Vagina (tissue), 2 donors: ENCODE data around the gene GPRC5C. TPM values are rescaled to one million over a fixed set of nuclear protein-coding genes. Genes with fewer than 3 reads are reported as not detected.

Experiments used
- DNase-seq, 2 donors: peaks; one replicate each; pipeline ENCODE4 v3.0.0-alpha.2; 2017; ENCODE audit errors: extremely low spot score in 2 of 2
- H3K27ac ChIP-seq: fragments of 200-600 bp; sonication (generic); one replicate; pipeline ENCODE4 v1.5.1; 2019
- H3K27me3 ChIP-seq: fragments of 200-600 bp; sonication (generic); one replicate; pipeline ENCODE4 v1.5.1; 2019
- H3K36me3 ChIP-seq, 2 donors: fragments of 200-600 bp; sonication (generic); one replicate each; pipeline ENCODE4 v1.5.1; 2017 to 2019
- H3K4me1 ChIP-seq: fragments of 200-600 bp; sonication (generic); one replicate; pipeline ENCODE4 v1.5.1; 2019
- H3K4me3 ChIP-seq, 2 donors: fragments of 200-600 bp; sonication (generic); 1 replicate in 1 of 2; 2 replicates in 1 of 2; pipeline ENCODE4 v1.5.1; 2016 to 2019
- H3K9me3 ChIP-seq: fragments of 200-600 bp; sonication (generic); one replicate; pipeline ENCODE4 v1.5.1; 2019
- POLR2A ChIP-seq, 2 donors: fragments of 450-650 bp; IDR thresholded peaks; one replicate each; pipeline ENCODE4 v1.6.1; 2017; ENCODE audit warnings: antibody characterized with exemption in 2 of 2, mild to moderate bottlenecking in 2 of 2, moderate library complexity in 2 of 2
- POLR2AphosphoS5 ChIP-seq, 2 donors: sonication (generic); formaldehyde crosslinking; IDR thresholded peaks; one replicate each; pipeline ENCODE4 v1.9.0; 2017; ENCODE audit warnings: antibody characterized with exemption in 2 of 2, mild to moderate bottlenecking in 2 of 2, low read depth in 1 of 2; ENCODE audit not compliant: insufficient read depth in 1 of 2
- intact Hi-C: fragments of 100-400 bp; cut with DNase I; formaldehyde crosslinking; loops from one replicate; pipeline ENCODE4 v1.15.1; 2023
- total RNA-seq: library from RNA; depleted of rRNA; stranded (reverse); fragments of >200 nt; gene quantifications from one replicate; pipeline ENCODE4 v1.2.3, GENCODE V29; 2016
- TF ChIP-seq, protein P1 (sequence below), 3 experiments: fragments of 450-650 bp in 2 of 3; fragments of 200-600 bp in 1 of 3; sonication (generic) in 1 of 3; IDR thresholded peaks; one replicate each; pipeline ENCODE4 v1.5.1; 2017 to 2019; ENCODE audit warnings: antibody characterized with exemption in 3 of 3, mild to moderate bottlenecking in 2 of 3, moderate library complexity in 2 of 3

Gene GPRC5C
- total RNA-seq, 1 donor from 2014 or later: 27.5 TPM

DNA sequence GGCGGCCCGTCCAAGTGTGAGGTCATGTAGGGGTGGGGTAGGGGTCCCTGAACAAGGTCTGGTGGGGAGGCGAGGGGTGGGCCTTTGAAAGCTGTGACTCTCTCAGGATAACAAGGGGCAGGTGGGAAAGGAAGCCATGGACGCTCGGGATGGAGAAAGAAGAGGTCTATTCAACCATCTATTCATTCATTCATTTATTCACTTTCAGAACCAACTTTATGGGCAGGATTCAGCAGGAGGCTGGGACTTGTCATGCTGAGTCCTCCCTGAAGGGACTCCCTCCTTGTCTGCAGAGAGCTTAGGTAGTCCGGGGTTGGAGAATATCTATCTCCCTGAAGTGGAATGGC is 25.9 kb downstream of the GPRC5C start:
- no peaks in the 10 kb centered on the region for H3K27me3 ChIP-seq
- intact Hi-C loops: loop anchor here (2.0 to 10.0 kb wide), 2 partner anchors 79 to 243 kb away; partner anchors contain the start of gene TTYH2
- peaks cover 32% of the 10 kb centered on the region for H3K4me1 ChIP-seq
- H3K27ac ChIP-seq: no peak overlapping the region
- no peaks in the 10 kb centered on the region for H3K9me3 ChIP-seq
- no peak overlapping the region for H3K4me3 ChIP-seq
- no peak for TF ChIP-seq POLR2A (IDR thresholded peaks at IDR 0.05)
- no peak for TF ChIP-seq POLR2AphosphoS5 (IDR thresholded peaks at IDR 0.05; ENCODE audit: insufficient read depth in 1 of 2, low read depth in 1 of 2)
- TF ChIP-seq, protein P1, sequence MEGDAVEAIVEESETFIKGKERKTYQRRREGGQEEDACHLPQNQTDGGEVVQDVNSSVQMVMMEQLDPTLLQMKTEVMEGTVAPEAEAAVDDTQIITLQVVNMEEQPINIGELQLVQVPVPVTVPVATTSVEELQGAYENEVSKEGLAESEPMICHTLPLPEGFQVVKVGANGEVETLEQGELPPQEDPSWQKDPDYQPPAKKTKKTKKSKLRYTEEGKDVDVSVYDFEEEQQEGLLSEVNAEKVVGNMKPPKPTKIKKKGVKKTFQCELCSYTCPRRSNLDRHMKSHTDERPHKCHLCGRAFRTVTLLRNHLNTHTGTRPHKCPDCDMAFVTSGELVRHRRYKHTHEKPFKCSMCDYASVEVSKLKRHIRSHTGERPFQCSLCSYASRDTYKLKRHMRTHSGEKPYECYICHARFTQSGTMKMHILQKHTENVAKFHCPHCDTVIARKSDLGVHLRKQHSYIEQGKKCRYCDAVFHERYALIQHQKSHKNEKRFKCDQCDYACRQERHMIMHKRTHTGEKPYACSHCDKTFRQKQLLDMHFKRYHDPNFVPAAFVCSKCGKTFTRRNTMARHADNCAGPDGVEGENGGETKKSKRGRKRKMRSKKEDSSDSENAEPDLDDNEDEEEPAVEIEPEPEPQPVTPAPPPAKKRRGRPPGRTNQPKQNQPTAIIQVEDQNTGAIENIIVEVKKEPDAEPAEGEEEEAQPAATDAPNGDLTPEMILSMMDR (IDR thresholded peaks at IDR 0.05): no peak
- no peak for DNase-seq
- no peaks in the 10 kb centered on the region for H3K36me3 ChIP-seq

DNA sequence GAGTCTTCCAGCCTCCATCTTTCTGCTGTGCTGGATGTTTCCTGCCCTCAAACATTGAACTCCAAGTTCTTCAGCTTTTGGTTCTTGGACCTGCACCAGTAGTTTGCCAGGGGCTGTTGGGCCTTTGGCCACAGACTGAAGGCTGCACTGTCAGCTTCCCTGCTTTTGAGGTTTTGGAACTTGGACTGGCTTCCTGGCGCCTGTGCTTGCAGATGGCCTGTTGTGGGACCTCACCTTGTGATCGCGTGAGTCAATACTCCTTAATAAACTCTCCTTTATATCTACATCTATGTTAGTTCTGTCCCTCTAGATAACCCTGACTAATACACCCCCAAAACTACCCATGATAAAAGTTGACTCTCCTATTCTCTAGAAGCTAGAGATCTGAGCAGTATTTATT is 26.9 kb downstream of the GPRC5C start:
- no peaks in the 10 kb centered on the region for H3K36me3 ChIP-seq
- no peak for DNase-seq
- H3K27me3 ChIP-seq: no peaks in the 10 kb centered on the region
- intact Hi-C loops: loop anchor here (2.0 to 10.0 kb wide), 2 partner anchors 80 to 244 kb away; partner anchors contain the start of gene TTYH2
- H3K9me3 ChIP-seq: no peaks in the 10 kb centered on the region
- no peak overlapping the region for H3K27ac ChIP-seq
- H3K4me1 ChIP-seq: peaks cover 21% of the 10 kb centered on the region
- H3K4me3 ChIP-seq: no peak overlapping the region
- TF ChIP-seq, protein P1 (IDR thresholded peaks at IDR 0.05): no peak

DNA sequence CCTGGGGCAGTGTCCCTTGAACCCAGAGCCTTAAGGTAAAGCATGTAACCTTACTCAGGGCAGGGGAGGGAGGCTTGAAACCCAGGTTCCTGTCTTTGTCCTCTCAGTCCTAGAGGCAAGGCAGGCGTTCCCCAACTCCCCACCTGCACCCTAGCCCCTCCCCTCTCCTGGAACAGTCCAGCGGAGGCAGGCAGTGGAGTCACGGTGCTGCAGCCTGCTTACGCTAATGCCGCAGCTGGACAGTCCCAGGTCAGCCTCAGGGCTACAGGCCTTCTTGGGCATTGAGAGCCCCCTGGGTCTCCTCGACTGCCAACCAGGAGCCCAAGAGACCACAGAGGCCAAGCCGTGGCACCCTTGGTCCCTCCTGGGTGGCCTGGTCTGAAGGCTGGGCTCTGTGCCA is 27.7 kb downstream of the GPRC5C start:
- Histone ChIP-seq H3K4me3 (no peak overlapping the region), H3K27me3 (no peaks in the 10 kb centered on the region), H3K36me3 (no peaks in the 10 kb centered on the region), H3K4me1 (peaks cover 15% of the 10 kb centered on the region), H3K27ac (no peak overlapping the region), H3K9me3 (no peaks in the 10 kb centered on the region)
- intact Hi-C loops: loop anchor here (2.0 to 10.0 kb wide), 2 partner anchors 81 to 245 kb away; partner anchors contain the start of gene TTYH2
- no peak for DNase-seq
- TF ChIP-seq, protein P1 (IDR thresholded peaks at IDR 0.05): no peak
- TF ChIP-seq POLR2A (IDR thresholded peaks at IDR 0.05) (no peak), POLR2AphosphoS5 (IDR thresholded peaks at IDR 0.05; ENCODE audit: insufficient read depth in 1 of 2, low read depth in 1 of 2) (no peak)

DNA sequence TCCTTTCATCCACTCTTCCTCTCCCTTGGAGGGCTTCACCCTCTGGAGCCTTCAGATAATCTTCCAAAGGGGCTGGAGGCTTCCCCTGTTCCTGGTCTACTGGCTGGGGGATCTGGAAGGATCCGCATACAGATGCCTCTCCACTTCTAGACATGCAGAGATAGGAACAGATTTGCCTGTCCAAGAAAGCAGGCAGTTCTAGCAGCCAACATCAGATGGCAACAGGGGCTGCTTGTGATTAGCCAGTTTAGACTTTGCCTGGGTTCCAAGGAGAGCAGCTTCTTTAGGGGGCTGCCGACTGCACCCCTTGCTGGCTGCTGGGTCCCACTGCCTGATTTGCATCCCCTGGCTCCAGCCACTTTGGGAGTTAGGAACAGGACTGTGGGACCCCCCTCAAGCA is 28.4 kb downstream of the GPRC5C start:
- intact Hi-C loops: no loop called here
- TF ChIP-seq, protein P1 (IDR thresholded peaks at IDR 0.05): no peak
- no peak for TF ChIP-seq POLR2AphosphoS5 (IDR thresholded peaks at IDR 0.05; ENCODE audit: insufficient read depth in 1 of 2, low read depth in 1 of 2)
- no peak for TF ChIP-seq POLR2A (IDR thresholded peaks at IDR 0.05)
- Histone ChIP-seq H3K4me3 (no peak overlapping the region), H3K4me1 (peaks cover 9% of the 10 kb centered on the region), H3K36me3 (no peaks in the 10 kb centered on the region), H3K27me3 (no peaks in the 10 kb centered on the region), H3K9me3 (no peaks in the 10 kb centered on the region), H3K27ac (no peak overlapping the region)
- no peak for DNase-seq

DNA sequence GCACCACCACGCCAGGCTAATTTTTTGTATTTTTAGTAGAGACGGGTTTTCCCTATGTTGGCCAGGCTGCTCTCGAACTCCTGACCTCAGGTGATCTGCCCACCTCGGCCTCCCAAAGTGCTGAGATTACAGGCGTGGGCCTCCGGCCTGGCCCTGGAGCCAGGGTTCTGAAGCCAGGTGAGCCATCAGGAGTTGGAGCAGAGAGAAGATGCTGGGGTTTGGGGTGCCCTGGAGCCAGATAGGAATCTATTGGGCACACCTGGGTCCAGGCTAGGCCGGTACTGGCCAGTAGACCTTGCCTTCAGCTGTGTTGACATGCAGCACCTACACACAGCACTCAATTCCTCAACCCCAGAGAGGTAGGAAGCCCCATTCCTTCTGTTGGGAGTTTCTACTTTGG is 29.1 kb downstream of the GPRC5C start:
- H3K4me3 ChIP-seq: no peak overlapping the region
- H3K27ac ChIP-seq: no peak overlapping the region
- intact Hi-C loops: no loop called here
- no peaks in the 10 kb centered on the region for H3K9me3 ChIP-seq
- H3K27me3 ChIP-seq: no peaks in the 10 kb centered on the region
- H3K4me1 ChIP-seq: peaks cover 6% of the 10 kb centered on the region
- no peak for DNase-seq
- H3K36me3 ChIP-seq: no peaks in the 10 kb centered on the region
- TF ChIP-seq, protein P1 (IDR thresholded peaks at IDR 0.05): no peak
- TF ChIP-seq POLR2A (IDR thresholded peaks at IDR 0.05): no peak
- TF ChIP-seq POLR2AphosphoS5 (IDR thresholded peaks at IDR 0.05; ENCODE audit: insufficient read depth in 1 of 2, low read depth in 1 of 2): no peak
